Tibial nerve (tissue), 4 donors: ENCODE results near the gene TNKS1BP1. TPM values are rescaled to one million over a fixed set of nuclear protein-coding genes. Genes with fewer than 3 reads are reported as not detected.

Experiments used
- DNase-seq, 2 donors: peaks; one replicate each; pipeline ENCODE4 v3.0.0-alpha.2; 2019; ENCODE audit warnings: low spot score in 2 of 2
- H3K27ac ChIP-seq, 4 donors: fragments of 200-600 bp; sonication (generic) in 3 of 4; one replicate each; pipeline ENCODE4 v1.5.1; 2017 to 2019; ENCODE audit warnings: mild to moderate bottlenecking in 1 of 4
- H3K27me3 ChIP-seq, 2 donors: fragments of 200-600 bp; sonication (generic) in 1 of 2; one replicate each; pipeline versions ENCODE4 v1.5.1 to v1.6.0; 2017 to 2019
- H3K36me3 ChIP-seq, 3 donors: fragments of 200-600 bp; sonication (generic); one replicate each; pipeline ENCODE4 v1.5.1; 2018 to 2019
- H3K4me1 ChIP-seq, 4 donors: fragments of 200-600 bp; sonication (generic) in 3 of 4; one replicate each; pipeline ENCODE4 v1.5.1; 2017 to 2019
- H3K4me3 ChIP-seq, 4 donors: fragments of 200-600 bp; sonication (generic) in 3 of 4; one replicate each; pipeline ENCODE4 v1.5.1; 2017 to 2019; ENCODE audit warnings: mild to moderate bottlenecking in 1 of 4, moderate library complexity in 1 of 4
- H3K9me3 ChIP-seq, 4 donors: fragments of 200-600 bp; sonication (generic) in 3 of 4; one replicate each; pipeline ENCODE4 v1.5.1; 2017 to 2019
- EP300 ChIP-seq, 2 donors: sonication (generic); formaldehyde crosslinking; IDR thresholded peaks; one replicate each; pipeline ENCODE4 v1.6.1; 2017; ENCODE audit warnings: antibody characterized with exemption in 2 of 2, mild to moderate bottlenecking in 1 of 2
- POLR2A ChIP-seq, 2 donors: fragments of 450-650 bp; IDR thresholded peaks; one replicate each; pipeline ENCODE4 v1.6.1; 2017; ENCODE audit warnings: antibody characterized with exemption in 2 of 2, mild to moderate bottlenecking in 2 of 2, moderate library complexity in 2 of 2
- WGBS, 2 donors: methylation state at CpG; one replicate each; pipeline ENCODE4 v1.1.5; 2018; 5-methylcytosine and 5-hydroxymethylcytosine counted together
- total RNA-seq, 4 donors: library from RNA; depleted of rRNA; stranded (reverse); fragments of >200 nt; gene quantifications; one replicate each; pipeline ENCODE4 v1.1.0, GENCODE V29; 2016
- TF ChIP-seq, protein P1 (sequence below), 5 experiments: fragments of 200-600 bp in 3 of 5; fragments of 450-650 bp in 2 of 5; sonication (generic) in 3 of 5; IDR thresholded peaks; one replicate each; pipeline ENCODE4 v1.5.1; 2016 to 2019; ENCODE audit warnings: antibody characterized with exemption in 5 of 5, mild to moderate bottlenecking in 3 of 5, moderate library complexity in 2 of 5

TNKS1BP1 gene, protein sequence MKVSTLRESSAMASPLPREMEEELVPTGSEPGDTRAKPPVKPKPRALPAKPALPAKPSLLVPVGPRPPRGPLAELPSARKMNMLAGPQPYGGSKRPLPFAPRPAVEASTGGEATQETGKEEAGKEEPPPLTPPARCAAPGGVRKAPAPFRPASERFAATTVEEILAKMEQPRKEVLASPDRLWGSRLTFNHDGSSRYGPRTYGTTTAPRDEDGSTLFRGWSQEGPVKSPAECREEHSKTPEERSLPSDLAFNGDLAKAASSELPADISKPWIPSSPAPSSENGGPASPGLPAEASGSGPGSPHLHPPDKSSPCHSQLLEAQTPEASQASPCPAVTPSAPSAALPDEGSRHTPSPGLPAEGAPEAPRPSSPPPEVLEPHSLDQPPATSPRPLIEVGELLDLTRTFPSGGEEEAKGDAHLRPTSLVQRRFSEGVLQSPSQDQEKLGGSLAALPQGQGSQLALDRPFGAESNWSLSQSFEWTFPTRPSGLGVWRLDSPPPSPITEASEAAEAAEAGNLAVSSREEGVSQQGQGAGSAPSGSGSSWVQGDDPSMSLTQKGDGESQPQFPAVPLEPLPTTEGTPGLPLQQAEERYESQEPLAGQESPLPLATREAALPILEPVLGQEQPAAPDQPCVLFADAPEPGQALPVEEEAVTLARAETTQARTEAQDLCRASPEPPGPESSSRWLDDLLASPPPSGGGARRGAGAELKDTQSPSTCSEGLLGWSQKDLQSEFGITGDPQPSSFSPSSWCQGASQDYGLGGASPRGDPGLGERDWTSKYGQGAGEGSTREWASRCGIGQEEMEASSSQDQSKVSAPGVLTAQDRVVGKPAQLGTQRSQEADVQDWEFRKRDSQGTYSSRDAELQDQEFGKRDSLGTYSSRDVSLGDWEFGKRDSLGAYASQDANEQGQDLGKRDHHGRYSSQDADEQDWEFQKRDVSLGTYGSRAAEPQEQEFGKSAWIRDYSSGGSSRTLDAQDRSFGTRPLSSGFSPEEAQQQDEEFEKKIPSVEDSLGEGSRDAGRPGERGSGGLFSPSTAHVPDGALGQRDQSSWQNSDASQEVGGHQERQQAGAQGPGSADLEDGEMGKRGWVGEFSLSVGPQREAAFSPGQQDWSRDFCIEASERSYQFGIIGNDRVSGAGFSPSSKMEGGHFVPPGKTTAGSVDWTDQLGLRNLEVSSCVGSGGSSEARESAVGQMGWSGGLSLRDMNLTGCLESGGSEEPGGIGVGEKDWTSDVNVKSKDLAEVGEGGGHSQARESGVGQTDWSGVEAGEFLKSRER (N-terminal part only)
- total RNA-seq = 100 to 1,000 TPM; 147 to 238 (median 204) TPM

DNA sequence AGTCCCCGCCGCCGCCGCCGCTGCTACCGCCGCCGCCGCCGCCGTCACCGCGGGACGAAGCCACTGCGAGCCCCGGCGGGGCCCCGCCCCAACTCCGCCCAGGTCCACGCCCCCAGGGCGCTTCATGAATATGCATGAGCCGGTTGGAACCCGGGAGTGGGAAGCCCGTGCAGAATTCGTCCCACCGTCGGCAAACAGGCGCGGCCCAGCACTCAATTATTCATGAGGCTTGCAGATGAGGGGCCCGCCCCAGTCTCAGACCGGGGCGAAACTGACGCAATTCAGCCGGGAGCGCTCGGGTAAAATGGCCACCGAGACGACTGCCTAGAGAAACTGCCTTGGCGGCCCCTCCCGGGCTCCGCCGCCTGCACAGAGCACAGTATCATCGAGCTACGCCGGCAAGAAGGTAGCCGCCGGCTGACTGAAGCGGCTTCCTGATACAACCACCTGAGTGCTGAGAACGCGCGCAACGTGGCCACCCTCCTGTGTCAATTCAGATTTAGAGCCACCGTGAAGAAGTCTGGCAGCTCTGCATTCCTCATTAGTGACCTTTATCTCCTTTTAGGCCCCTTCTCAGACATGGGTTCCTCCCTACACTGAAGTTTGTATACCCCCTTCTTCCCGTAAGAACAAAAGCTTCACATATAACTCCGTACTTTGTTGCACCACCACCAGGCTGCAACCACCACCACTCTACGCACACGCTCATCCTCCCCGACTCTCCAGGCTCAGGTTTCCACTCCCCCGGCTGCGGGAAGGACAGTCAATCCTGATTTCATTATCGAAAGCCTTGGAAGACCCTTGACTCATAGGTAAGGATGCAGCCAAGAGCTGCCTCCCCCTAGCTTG lies at the start of gene TNKS1BP1:
TSS of gene TNKS1BP1 (minus strand) at position 67 of the 849 bp plus-strand sequence. CDS start 3,067 bp downstream, outside the sequence.
- H3K36me3 ChIP-seq = peaks cover 0 to 50% (median 19%) of the 10 kb centered on the region in 3 donors
- peaks cover 0 to 56% (median 30%) of the 10 kb centered on the region in 4 donors for H3K4me1 ChIP-seq
- H3K27me3 ChIP-seq = no peaks in the 10 kb centered on the region
- H3K27ac ChIP-seq = peak within 1 kb of the TSS; percentile 93 to 98 (median 96)
- no peaks in the 10 kb centered on the region for H3K9me3 ChIP-seq
- peak; percentile 38 to 88 for TF ChIP-seq EP300 (IDR thresholded peaks at IDR 0.05)
- TF ChIP-seq POLR2A (IDR thresholded peaks at IDR 0.05) = peak; percentile 36 to 85
- TF ChIP-seq, protein P1, sequence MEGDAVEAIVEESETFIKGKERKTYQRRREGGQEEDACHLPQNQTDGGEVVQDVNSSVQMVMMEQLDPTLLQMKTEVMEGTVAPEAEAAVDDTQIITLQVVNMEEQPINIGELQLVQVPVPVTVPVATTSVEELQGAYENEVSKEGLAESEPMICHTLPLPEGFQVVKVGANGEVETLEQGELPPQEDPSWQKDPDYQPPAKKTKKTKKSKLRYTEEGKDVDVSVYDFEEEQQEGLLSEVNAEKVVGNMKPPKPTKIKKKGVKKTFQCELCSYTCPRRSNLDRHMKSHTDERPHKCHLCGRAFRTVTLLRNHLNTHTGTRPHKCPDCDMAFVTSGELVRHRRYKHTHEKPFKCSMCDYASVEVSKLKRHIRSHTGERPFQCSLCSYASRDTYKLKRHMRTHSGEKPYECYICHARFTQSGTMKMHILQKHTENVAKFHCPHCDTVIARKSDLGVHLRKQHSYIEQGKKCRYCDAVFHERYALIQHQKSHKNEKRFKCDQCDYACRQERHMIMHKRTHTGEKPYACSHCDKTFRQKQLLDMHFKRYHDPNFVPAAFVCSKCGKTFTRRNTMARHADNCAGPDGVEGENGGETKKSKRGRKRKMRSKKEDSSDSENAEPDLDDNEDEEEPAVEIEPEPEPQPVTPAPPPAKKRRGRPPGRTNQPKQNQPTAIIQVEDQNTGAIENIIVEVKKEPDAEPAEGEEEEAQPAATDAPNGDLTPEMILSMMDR (IDR thresholded peaks at IDR 0.05) = peak in 1 of 5 experiments; percentile 34
- 1 to 2% methylated on average over 23 to 52 of the region's 61 CpGs for WGBS, 2 donors
- DNase-seq = peak; percentile 96 to 97
- peak within 1 kb of the TSS; percentile 69 to 91 (median 76) for H3K4me3 ChIP-seq

DNA sequence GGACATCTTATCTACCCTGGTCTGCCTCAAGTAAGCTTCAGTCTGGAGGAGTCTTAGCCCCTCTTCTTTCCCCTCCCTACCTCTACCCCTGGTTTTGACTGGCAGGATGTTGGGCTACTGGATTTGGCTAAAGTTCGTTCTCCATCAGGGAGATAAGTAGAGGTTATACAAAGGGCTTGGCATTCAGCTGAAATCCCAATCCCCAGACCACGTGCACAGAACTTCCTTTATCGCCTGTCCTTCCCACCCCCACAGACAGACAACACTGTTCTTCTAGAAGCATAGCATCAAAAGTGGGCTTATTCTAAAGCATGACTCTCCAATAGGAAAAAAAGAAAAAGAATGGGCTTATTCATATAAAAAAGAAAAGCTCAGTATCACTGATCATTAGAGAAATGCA lies 48.4 kb upstream of the TNKS1BP1 start:
- DNase-seq = no peak
- H3K27ac ChIP-seq = no peak overlapping the region
- H3K36me3 ChIP-seq = no peaks in the 10 kb centered on the region
- no peaks in the 10 kb centered on the region for H3K27me3 ChIP-seq
- no peak overlapping the region for H3K4me3 ChIP-seq
- H3K4me1 ChIP-seq = no peaks in the 10 kb centered on the region
- H3K9me3 ChIP-seq = peaks cover 0 to 3% (median 0%) of the 10 kb centered on the region in 4 donors
- WGBS, 2 donors = 17 to 32% methylated on average over 3 of the region's 3 CpGs
- no peak for TF ChIP-seq POLR2A (IDR thresholded peaks at IDR 0.05)
- no peak for TF ChIP-seq EP300 (IDR thresholded peaks at IDR 0.05)
- TF ChIP-seq, protein P1 (IDR thresholded peaks at IDR 0.05) = no peak

DNA sequence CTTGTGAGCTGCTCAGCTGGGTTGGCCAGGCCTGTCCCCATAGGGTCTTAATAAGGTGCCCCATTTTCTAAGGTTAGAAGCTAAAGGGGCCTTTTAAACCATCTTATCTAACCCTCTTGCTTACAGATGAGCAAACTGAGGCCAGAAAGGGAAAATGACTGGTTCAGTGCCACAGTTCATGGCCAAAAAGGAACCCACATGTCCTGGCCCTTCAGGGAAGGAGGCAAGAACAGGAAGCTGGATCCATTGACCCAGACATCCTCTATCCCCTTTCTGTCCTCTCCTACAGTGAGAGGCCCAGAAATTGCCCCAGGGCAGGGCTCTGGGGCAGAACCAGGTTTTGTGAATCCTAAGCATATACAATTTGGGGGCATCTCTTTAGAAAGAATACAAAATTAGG lies 46.2 kb upstream of the TNKS1BP1 start:
- TF ChIP-seq EP300 (IDR thresholded peaks at IDR 0.05) (no peak), POLR2A (IDR thresholded peaks at IDR 0.05) (no peak)
- TF ChIP-seq, protein P1 (IDR thresholded peaks at IDR 0.05) = no peak
- H3K4me1 ChIP-seq = no peaks in the 10 kb centered on the region
- H3K36me3 ChIP-seq = no peaks in the 10 kb centered on the region
- peaks cover 0 to 3% (median 0%) of the 10 kb centered on the region in 4 donors for H3K9me3 ChIP-seq
- H3K27me3 ChIP-seq = no peaks in the 10 kb centered on the region
- no peak overlapping the region for H3K4me3 ChIP-seq
- DNase-seq = no peak
- H3K27ac ChIP-seq = no peak overlapping the region

DNA sequence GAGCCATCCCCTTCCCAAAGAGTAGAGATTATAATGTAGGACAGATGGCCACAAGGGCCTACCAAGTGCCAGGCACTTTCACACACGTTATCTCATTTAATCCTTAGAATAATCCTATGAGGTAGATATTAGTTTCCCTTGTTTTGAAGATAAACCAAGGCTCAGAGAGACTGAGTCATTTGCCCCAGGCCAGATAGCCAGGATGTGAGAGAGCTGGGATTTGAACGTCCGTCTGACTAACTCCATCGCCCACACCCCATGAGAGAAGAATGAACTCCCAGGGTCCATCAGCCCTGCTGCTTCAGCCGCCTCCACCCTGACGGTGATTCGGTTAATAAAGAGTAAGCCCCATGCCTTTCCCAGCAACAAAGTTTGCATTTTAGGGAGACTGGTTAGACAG lies 45.5 kb upstream of the TNKS1BP1 start:
- TF ChIP-seq POLR2A (IDR thresholded peaks at IDR 0.05) (no peak), EP300 (IDR thresholded peaks at IDR 0.05) (no peak)
- TF ChIP-seq, protein P1 (IDR thresholded peaks at IDR 0.05) = no peak
- Histone ChIP-seq H3K4me3 (no peak overlapping the region), H3K27ac (no peak overlapping the region), H3K27me3 (no peaks in the 10 kb centered on the region), H3K9me3 (peaks cover 0 to 3% (median 0%) of the 10 kb centered on the region in 4 donors), H3K36me3 (no peaks in the 10 kb centered on the region), H3K4me1 (no peaks in the 10 kb centered on the region)
- no peak for DNase-seq
- WGBS, 2 donors = 67 to 73% methylated on average over 7 of the region's 7 CpGs
